HepG2 (cell line): ENCODE data around the gene ZNF79.

ENCODE experiments used
- BRCA1 ChIP-seq: sonication (generic); formaldehyde crosslinking; IDR thresholded peaks from 2 replicates; pipeline ENCODE4 v1.4.0; 2020; ENCODE audit warnings: missing genetic modification reagents
- NFE2 ChIP-seq: sonication (generic); formaldehyde crosslinking; IDR thresholded peaks from 2 replicates; pipeline ENCODE4 v1.4.0; 2020; ENCODE audit warnings: missing genetic modification reagents
- POLR2AphosphoS5 ChIP-seq: IDR thresholded peaks from 2 replicates; pipeline ENCODE4 v1.6.1; 2012; ENCODE audit warnings: low read depth, low read length
- RAD21 ChIP-seq: fragments of 450-650 bp; formaldehyde crosslinking; IDR thresholded peaks from 2 replicates; pipeline ENCODE4 v1.5.0; 2020; ENCODE audit warnings: mild to moderate bottlenecking
- RORA ChIP-seq: sonication (generic); formaldehyde crosslinking; IDR thresholded peaks from 2 replicates; pipeline ENCODE4 v1.5.0; 2020; ENCODE audit warnings: mild to moderate bottlenecking, missing genetic modification reagents, moderate library complexity
- TF ChIP-seq, protein P1 (sequence below): sonication (generic); formaldehyde crosslinking; conservative IDR thresholded peaks from 2 replicates; pipeline ENCODE4 v1.4.0; 2020; ENCODE audit warnings: missing genetic modification reagents
- TF ChIP-seq, protein P2 (sequence below): sonication (generic); formaldehyde crosslinking; IDR thresholded peaks from 2 replicates; pipeline ENCODE4 v1.5.1; 2020; ENCODE audit warnings: missing genetic modification reagents, mild to moderate bottlenecking, borderline replicate concordance

DNA sequence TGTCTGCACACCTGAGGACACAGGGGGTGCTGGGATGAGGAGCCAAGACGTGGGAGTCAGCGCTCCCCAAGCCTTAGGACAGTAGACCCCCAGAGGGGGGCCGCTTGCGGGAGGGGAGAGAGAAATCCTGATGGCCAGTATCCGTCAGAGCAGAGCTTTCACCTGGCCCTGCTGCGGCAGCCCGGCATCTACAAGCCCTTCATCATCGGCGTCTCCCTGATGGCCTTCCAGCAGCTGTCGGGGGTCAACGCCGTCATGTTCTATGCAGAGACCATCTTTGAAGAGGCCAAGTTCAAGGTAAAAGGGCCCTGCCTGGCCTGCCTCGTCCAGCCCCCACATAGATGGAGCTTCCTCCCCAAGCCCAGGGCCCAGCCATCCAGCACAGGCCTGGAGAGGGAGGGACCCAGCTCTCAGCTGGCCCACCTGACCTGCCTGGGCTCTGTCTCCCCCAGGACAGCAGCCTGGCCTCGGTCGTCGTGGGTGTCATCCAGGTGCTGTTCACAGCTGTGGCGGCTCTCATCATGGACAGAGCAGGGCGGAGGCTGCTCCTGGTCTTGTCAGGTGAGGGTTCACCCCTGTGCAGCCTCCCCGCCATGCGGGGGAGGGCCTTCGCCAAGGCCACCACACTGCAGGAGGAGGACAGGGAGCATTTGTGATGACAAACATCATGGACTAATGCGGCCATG lies 20.5 kb upstream of the ZNF79 start:
- no peak for TF ChIP-seq RORA (CRISPR knock-in tag)
- no peak for TF ChIP-seq BRCA1 (CRISPR knock-in tag)
- TF ChIP-seq, protein P1, sequence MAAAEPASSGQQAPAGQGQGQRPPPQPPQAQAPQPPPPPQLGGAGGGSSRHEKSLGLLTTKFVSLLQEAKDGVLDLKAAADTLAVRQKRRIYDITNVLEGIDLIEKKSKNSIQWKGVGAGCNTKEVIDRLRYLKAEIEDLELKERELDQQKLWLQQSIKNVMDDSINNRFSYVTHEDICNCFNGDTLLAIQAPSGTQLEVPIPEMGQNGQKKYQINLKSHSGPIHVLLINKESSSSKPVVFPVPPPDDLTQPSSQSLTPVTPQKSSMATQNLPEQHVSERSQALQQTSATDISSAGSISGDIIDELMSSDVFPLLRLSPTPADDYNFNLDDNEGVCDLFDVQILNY, result no peak
- no peak for TF ChIP-seq POLR2AphosphoS5
- TF ChIP-seq RAD21 (CRISPR knock-in tag), result no peak
- TF ChIP-seq, protein P2, sequence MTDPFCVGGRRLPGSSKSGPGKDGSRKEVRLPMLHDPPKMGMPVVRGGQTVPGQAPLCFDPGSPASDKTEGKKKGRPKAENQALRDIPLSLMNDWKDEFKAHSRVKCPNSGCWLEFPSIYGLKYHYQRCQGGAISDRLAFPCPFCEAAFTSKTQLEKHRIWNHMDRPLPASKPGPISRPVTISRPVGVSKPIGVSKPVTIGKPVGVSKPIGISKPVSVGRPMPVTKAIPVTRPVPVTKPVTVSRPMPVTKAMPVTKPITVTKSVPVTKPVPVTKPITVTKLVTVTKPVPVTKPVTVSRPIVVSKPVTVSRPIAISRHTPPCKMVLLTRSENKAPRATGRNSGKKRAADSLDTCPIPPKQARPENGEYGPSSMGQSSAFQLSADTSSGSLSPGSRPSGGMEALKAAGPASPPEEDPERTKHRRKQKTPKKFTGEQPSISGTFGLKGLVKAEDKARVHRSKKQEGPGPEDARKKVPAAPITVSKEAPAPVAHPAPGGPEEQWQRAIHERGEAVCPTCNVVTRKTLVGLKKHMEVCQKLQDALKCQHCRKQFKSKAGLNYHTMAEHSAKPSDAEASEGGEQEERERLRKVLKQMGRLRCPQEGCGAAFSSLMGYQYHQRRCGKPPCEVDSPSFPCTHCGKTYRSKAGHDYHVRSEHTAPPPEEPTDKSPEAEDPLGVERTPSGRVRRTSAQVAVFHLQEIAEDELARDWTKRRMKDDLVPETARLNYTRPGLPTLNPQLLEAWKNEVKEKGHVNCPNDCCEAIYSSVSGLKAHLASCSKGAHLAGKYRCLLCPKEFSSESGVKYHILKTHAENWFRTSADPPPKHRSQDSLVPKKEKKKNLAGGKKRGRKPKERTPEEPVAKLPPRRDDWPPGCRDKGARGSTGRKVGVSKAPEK (CRISPR knock-in tag), result no peak
- TF ChIP-seq NFE2 (CRISPR knock-in tag), result no peak
